HEK293 (cell line): Measurements from ENCODE around the gene SRCIN1.

Experiments
- GFI1B ChIP-seq: fragments of 450-650 bp; formaldehyde crosslinking; IDR thresholded peaks from 2 replicates; pipeline ENCODE4 v1.5.1; 2016; ENCODE audit warnings: missing biosample characterization, missing genetic modification characterization
- GLI4 ChIP-seq: fragments of 450-650 bp; formaldehyde crosslinking; IDR thresholded peaks from 2 replicates; pipeline ENCODE4 v1.5.1; 2016; ENCODE audit warnings: missing biosample characterization, missing genetic modification characterization
- GLIS1 ChIP-seq: fragments of 450-650 bp; formaldehyde crosslinking; IDR thresholded peaks from 2 replicates; pipeline ENCODE4 v1.5.1; 2016; ENCODE audit warnings: missing biosample characterization, missing genetic modification characterization
- HOXD13 ChIP-seq: sonication (generic); formaldehyde crosslinking; IDR thresholded peaks from 2 replicates; pipeline ENCODE4 v1.8.0; 2022; ENCODE audit warnings: missing genetic modification reagents, borderline replicate concordance
- IKZF3 ChIP-seq: fragments of 450-650 bp; IDR thresholded peaks from 2 replicates; pipeline ENCODE4 v1.5.0; 2018; ENCODE audit warnings: missing biosample characterization, mild to moderate bottlenecking, missing genetic modification characterization, moderate library complexity
- INSM2 ChIP-seq: fragments of 450-650 bp; formaldehyde crosslinking; IDR thresholded peaks from 2 replicates; pipeline ENCODE4 v1.5.1; 2016; ENCODE audit warnings: missing biosample characterization, missing genetic modification characterization
- KLF1 ChIP-seq: fragments of 450-650 bp; formaldehyde crosslinking; IDR thresholded peaks from 2 replicates; pipeline ENCODE4 v1.5.1; 2016; ENCODE audit warnings: missing biosample characterization, missing genetic modification characterization
- MEIS1 ChIP-seq: sonication (generic); formaldehyde crosslinking; IDR thresholded peaks from 2 replicates; pipeline ENCODE4 v1.8.1; 2022; ENCODE audit warnings: missing genetic modification reagents, mild to moderate bottlenecking, borderline replicate concordance
- MYNN ChIP-seq: fragments of 450-650 bp; formaldehyde crosslinking; IDR thresholded peaks from 2 replicates; pipeline ENCODE4 v1.5.1; 2016; ENCODE audit warnings: missing biosample characterization, missing genetic modification characterization, borderline replicate concordance
- PBX3 ChIP-seq: sonication (generic); formaldehyde crosslinking; IDR thresholded peaks from 2 replicates; pipeline ENCODE4 v1.8.1; 2022; ENCODE audit warnings: mild to moderate bottlenecking, moderate library complexity, missing genetic modification reagents
- SP3 ChIP-seq: fragments of 450-650 bp; formaldehyde crosslinking; IDR thresholded peaks from 2 replicates; pipeline ENCODE4 v1.5.1; 2016; ENCODE audit warnings: missing biosample characterization, missing genetic modification characterization
- WT1 ChIP-seq: fragments of 450-650 bp; formaldehyde crosslinking; IDR thresholded peaks from 2 replicates; pipeline ENCODE4 v1.5.1; 2016; ENCODE audit warnings: missing biosample characterization, missing genetic modification characterization
- ZBTB10 ChIP-seq: fragments of 450-650 bp; formaldehyde crosslinking; IDR thresholded peaks from 2 replicates; pipeline ENCODE4 v1.5.1; 2016; ENCODE audit warnings: missing biosample characterization, missing genetic modification characterization
- ZBTB44 ChIP-seq: fragments of 450-650 bp; IDR thresholded peaks from 2 replicates; pipeline ENCODE4 v1.5.1; 2018; ENCODE audit warnings: missing biosample characterization, mild to moderate bottlenecking, missing genetic modification characterization
- ZBTB6 ChIP-seq: fragments of 450-650 bp; formaldehyde crosslinking; IDR thresholded peaks from 2 replicates; pipeline ENCODE4 v1.5.1; 2017; ENCODE audit warnings: missing biosample characterization, missing genetic modification characterization
- ZBTB7A ChIP-seq: fragments of 450-650 bp; formaldehyde crosslinking; IDR thresholded peaks from 2 replicates; pipeline ENCODE4 v1.5.1; 2016; ENCODE audit warnings: low read depth, missing biosample characterization, missing genetic modification characterization
- ZBTB8A ChIP-seq: fragments of 450-650 bp; formaldehyde crosslinking; IDR thresholded peaks from 2 replicates; pipeline ENCODE4 v1.5.1; 2016; ENCODE audit warnings: missing biosample characterization, missing genetic modification characterization
- ZEB2 ChIP-seq: fragments of 450-650 bp; formaldehyde crosslinking; IDR thresholded peaks from 2 replicates; pipeline ENCODE4 v1.5.1; 2016; ENCODE audit warnings: missing biosample characterization, missing genetic modification characterization
- ZFHX2 ChIP-seq: fragments of 450-650 bp; formaldehyde crosslinking; conservative IDR thresholded peaks from 2 replicates; pipeline ENCODE4 v1.5.1; 2016; ENCODE audit warnings: missing biosample characterization, missing genetic modification characterization
- ZFP3 ChIP-seq: fragments of 450-650 bp; formaldehyde crosslinking; IDR thresholded peaks from 2 replicates; pipeline ENCODE4 v1.5.1; 2016; ENCODE audit warnings: low read depth, missing biosample characterization, missing genetic modification characterization
- ZIC2 ChIP-seq: fragments of 450-650 bp; formaldehyde crosslinking; IDR thresholded peaks from 2 replicates; pipeline ENCODE4 v1.5.1; 2016; ENCODE audit warnings: missing biosample characterization, missing genetic modification characterization
- ZNF10 ChIP-seq: fragments of 450-650 bp; formaldehyde crosslinking; IDR thresholded peaks from 2 replicates; pipeline ENCODE4 v1.5.1; 2017; ENCODE audit warnings: missing biosample characterization, missing genetic modification characterization
- ZNF114 ChIP-seq: fragments of 450-650 bp; formaldehyde crosslinking; IDR thresholded peaks from 2 replicates; pipeline ENCODE4 v1.5.0; 2017; ENCODE audit warnings: missing biosample characterization, missing genetic modification characterization
- ZNF132 ChIP-seq: fragments of 450-650 bp; formaldehyde crosslinking; IDR thresholded peaks from 2 replicates; pipeline ENCODE4 v1.5.1; 2017; ENCODE audit warnings: missing biosample characterization, missing genetic modification characterization, borderline replicate concordance
- ZNF174 ChIP-seq: fragments of 450-650 bp; formaldehyde crosslinking; IDR thresholded peaks from 2 replicates; pipeline ENCODE4 v1.5.0; 2017; ENCODE audit warnings: missing biosample characterization, mild to moderate bottlenecking, missing genetic modification characterization
- ZNF223 ChIP-seq: fragments of 450-650 bp; formaldehyde crosslinking; IDR thresholded peaks from 2 replicates; pipeline ENCODE4 v1.5.1; 2016; ENCODE audit warnings: missing biosample characterization, missing genetic modification characterization
- ZNF37A ChIP-seq: fragments of 450-650 bp; IDR thresholded peaks from 2 replicates; pipeline ENCODE4 v1.5.1; 2018; ENCODE audit warnings: missing biosample characterization, missing genetic modification characterization
- ZNF394 ChIP-seq: fragments of 450-650 bp; formaldehyde crosslinking; IDR thresholded peaks from 2 replicates; pipeline ENCODE4 v1.5.1; 2016; ENCODE audit warnings: missing biosample characterization, missing genetic modification characterization, mild to moderate bottlenecking, moderate library complexity, borderline replicate concordance
- ZNF513 ChIP-seq: fragments of 450-650 bp; IDR thresholded peaks from 2 replicates; pipeline ENCODE4 v1.5.1; 2018; ENCODE audit warnings: missing biosample characterization, missing genetic modification characterization
- ZNF558 ChIP-seq: fragments of 450-650 bp; formaldehyde crosslinking; IDR thresholded peaks from 2 replicates; pipeline ENCODE4 v1.5.1; 2016; ENCODE audit warnings: missing biosample characterization, missing genetic modification characterization
- ZNF792 ChIP-seq: fragments of 450-650 bp; formaldehyde crosslinking; IDR thresholded peaks from 2 replicates; pipeline ENCODE4 v1.5.1; 2016; ENCODE audit warnings: missing biosample characterization, missing genetic modification characterization

Gene SRCIN1

GRCh38 chr17:38604479-38605403 lies 1.0 kb downstream of the SRCIN1 start (continued):
- TF ChIP-seq ZBTB10, result no peak; the same call in 1 of the 2 replicates
- TF ChIP-seq ZBTB7A (tag by site-specific recombination), result no peak
- TF ChIP-seq GLI4 (tag by site-specific recombination), result no peak
- TF ChIP-seq ZNF792, result no peak
- TF ChIP-seq ZBTB44 (tag by site-specific recombination), result no peak
- peak; percentile 68 for TF ChIP-seq SP3 (tag by site-specific recombination)
- no peak for TF ChIP-seq ZNF394 (tag by site-specific recombination)
- TF ChIP-seq INSM2, result no peak
- no peak for TF ChIP-seq ZNF513 (tag by site-specific recombination)
- TF ChIP-seq ZEB2 (tag by site-specific recombination), result no peak
- no peak for TF ChIP-seq ZNF132 (tag by site-specific recombination)
- TF ChIP-seq ZFP3 (tag by site-specific recombination), result no peak
- TF ChIP-seq ZFHX2 (tag by site-specific recombination), result peak; percentile 55
- peak; percentile 79 for TF ChIP-seq GLIS1
- no peak for TF ChIP-seq ZBTB6
- TF ChIP-seq MYNN, result no peak
- TF ChIP-seq ZNF223, result no peak
- TF ChIP-seq HOXD13 (CRISPR knock-in tag), result no peak
- TF ChIP-seq ZIC2 (tag by site-specific recombination), result 0 out of 2 replicates have a peak, but pooled peaks have one; percentile 14
- TF ChIP-seq ZNF174 (tag by site-specific recombination), result no peak
- no peak for TF ChIP-seq ZNF10 (tag by site-specific recombination)
- no peak for TF ChIP-seq MEIS1 (CRISPR knock-in tag)
- TF ChIP-seq ZNF114 (tag by site-specific recombination), result no peak
- no peak for TF ChIP-seq ZNF558 (tag by site-specific recombination)
- no peak for TF ChIP-seq IKZF3 (tag by site-specific recombination)
- 0 out of 2 replicates have a peak, but pooled peaks have one; percentile 44 for TF ChIP-seq WT1 (tag by site-specific recombination)
- TF ChIP-seq KLF1, result peak; percentile 35; the same call in 1 of the 2 replicates
- no peak for TF ChIP-seq GFI1B (tag by site-specific recombination)
- TF ChIP-seq ZNF37A (tag by site-specific recombination), result no peak
- TF ChIP-seq ZBTB8A, result 0 out of 2 replicates have a peak, but pooled peaks have one; percentile 34
- no peak for TF ChIP-seq PBX3
